LNCaP clone FGC (cell line): ENCODE results near the gene SNRNP27.

ENCODE experiments used
- DNase-seq: peaks from one replicate; pipeline ENCODE4 v3.0.0-alpha.2; 2011; ENCODE audit warnings: low read depth
- H3K4me3 ChIP-seq: 2 replicates; pipeline ENCODE4 v1.5.1; 2011; ENCODE audit warnings: mild to moderate bottlenecking, low read depth, low read length, control low read depth
- CTCF ChIP-seq: IDR thresholded peaks from 2 replicates; pipeline ENCODE4 v1.5.1; 2012; ENCODE audit warnings: mild to moderate bottlenecking; ENCODE audit not compliant: control insufficient read depth, insufficient read depth; ENCODE audit errors: extremely low read depth

SNRNP27 gene

GRCh38 chr2:69954084-69954483, 60.3 kb downstream of the SNRNP27 start:
- no peak for TF ChIP-seq CTCF
- no peak for DNase-seq

More at GRCh38 chr2:69954084-69954483, 60.3 kb downstream of the SNRNP27 start:
- no peak overlapping the region for H3K4me3 ChIP-seq
